Inflammatory macrophage treated with lipopolysaccharide for 4 hours (primary cell): Measurements from ENCODE around the gene TBC1D16.

ENCODE experiments used
- DNase-seq: peaks from one replicate; pipeline ENCODE4 v3.0.0-alpha.2; 2020

TBC1D16 gene, protein sequence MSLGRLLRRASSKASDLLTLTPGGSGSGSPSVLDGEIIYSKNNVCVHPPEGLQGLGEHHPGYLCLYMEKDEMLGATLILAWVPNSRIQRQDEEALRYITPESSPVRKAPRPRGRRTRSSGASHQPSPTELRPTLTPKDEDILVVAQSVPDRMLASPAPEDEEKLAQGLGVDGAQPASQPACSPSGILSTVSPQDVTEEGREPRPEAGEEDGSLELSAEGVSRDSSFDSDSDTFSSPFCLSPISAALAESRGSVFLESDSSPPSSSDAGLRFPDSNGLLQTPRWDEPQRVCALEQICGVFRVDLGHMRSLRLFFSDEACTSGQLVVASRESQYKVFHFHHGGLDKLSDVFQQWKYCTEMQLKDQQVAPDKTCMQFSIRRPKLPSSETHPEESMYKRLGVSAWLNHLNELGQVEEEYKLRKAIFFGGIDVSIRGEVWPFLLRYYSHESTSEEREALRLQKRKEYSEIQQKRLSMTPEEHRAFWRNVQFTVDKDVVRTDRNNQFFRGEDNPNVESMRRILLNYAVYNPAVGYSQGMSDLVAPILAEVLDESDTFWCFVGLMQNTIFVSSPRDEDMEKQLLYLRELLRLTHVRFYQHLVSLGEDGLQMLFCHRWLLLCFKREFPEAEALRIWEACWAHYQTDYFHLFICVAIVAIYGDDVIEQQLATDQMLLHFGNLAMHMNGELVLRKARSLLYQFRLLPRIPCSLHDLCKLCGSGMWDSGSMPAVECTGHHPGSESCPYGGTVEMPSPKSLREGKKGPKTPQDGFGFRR

DNA sequence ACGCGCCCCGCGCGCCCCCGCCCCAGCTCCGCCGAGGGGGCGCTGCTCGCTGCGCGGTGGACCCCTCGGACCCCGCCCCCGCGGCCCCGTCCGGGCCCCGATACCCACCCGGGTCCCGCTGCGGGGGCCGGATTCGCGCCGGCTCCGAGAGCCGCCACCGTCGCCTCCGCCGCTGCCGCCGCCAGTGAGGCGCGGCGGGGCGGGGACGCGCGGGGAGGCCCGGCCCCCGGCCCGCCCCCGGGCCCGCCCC is at the start of gene TBC1D16:
Gene TBC1D16, minus strand, starts transcription at position 186 of the 250 bp plus-strand sequence. CDS start 22,325 bp downstream, outside the sequence.
- DNase-seq = no peak

GRCh38 chr17:80084773-80085172 is 49.1 kb upstream of the TBC1D16 start:
- DNase-seq = no peak

GRCh38 chr17:80083136-80083661 is 47.5 kb upstream of the TBC1D16 start:
- no peak for DNase-seq

DNA sequence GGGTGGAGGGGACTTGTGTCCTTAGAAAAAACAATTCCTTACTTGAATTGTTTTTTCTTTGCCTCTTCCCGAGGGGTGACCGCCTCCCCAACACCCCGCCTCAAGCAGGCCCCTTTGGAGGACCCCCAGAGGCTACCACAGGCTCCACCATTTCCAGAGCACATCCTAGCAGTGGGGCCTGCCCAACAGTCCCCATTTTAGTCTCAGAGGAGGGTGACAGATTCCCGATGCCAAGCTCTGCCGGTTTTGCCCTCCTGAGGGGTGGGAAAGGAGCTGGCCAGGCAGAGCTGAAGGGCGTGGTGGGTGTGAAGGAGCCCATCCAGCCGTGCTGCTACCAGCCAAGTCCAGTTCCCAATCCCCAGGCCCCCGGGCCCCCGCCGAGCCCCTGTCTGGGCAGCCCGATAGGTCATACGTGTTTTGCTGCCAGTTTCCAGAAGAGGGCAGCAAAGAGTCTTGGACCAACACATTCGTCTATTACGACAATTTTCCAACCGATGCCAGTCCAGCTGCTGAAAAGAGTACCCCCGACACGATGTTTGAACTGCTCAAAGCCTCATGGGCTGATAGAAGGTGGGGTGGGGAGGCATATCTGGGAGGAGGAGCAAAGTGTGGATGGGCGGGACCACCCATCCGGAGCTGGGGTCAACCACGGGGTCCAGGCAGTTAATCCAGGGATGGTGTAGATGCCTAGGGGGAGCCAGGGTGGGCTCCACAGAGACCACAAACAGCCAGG is 46.9 kb upstream of the TBC1D16 start:
- peak; percentile 81 for DNase-seq

- DNase-seq = no peak
These were observed 45.9 kb upstream of the TBC1D16 start for GRCh38 chr17:80081596-80081995.

GRCh38 chr17:80080081-80080480 is 44.4 kb upstream of the TBC1D16 start:
- DNase-seq = no peak

GRCh38 chr17:80072410-80072809 is 36.7 kb upstream of the TBC1D16 start:
- DNase-seq = no peak

DNA sequence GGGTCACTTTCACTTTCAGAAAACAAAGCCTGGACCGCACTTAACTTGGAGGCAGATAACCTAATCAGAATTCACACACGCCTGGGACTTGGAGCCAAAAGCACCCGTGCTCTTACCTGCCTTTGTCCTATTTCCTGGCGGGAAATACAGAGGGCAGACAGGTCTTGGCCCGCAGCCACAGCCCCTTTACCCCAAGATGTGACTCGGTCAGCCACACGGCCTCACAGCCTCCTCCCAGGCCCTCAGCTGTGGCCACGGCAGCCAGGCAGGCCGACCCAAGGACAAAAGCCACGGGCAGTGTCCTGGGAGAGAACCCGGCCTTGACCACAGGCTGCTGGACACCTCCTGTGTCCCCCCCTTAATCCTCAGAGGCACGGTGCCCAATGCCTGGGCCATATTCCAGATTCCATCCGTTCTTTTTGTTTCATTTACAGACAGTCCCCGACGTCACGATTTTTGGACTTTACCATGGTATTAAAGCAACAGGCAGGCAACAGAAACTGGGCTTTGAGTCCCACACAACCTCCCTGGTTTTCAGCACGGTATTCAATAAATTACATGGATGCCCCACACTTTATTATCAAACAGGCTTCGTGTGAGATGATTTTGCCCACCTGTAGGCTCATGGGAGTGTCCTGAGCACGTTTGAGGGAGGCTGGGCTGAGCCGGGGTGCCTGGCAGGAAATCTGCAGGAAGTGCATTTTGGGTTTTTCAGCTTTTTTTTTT is 35.6 kb upstream of the TBC1D16 start:
- no peak for DNase-seq

DNA sequence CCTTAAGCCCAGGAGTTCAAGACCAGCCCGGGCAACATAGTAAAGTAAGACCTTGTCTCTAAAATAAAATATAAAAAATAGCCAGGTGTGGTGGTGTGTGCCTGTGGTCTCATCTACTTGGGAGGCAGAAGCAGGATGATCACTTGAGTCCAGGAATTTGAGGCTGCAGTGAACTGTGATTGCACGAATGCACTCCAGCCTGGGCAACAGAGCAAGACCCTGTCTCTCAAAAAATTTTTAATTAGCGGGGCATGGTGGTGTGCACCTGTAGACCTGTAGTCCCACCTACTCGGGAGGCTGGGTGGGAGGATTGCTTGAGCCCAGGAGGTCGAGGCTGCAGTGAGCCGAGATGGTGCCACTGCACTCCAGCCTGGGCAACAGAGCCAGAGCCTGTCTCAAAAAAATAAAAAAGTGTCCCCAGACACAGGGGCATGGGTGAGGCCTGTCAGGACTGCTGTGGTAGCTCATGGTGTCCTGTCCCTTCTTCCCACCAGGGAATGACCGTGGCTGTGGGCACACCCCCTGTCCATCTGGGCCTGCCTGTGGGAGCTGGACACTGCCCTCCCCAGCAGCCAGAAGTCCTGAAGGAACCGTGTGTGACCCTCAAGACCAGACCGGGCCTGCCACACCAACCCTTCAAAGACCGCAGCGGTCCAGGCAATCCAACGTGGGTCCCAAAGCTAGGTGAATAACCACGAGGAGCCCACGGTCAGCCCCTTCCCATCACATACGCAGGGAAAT is 34.9 kb upstream of the TBC1D16 start:
- DNase-seq = no peak

- no peak for DNase-seq
These were observed 32.9 kb upstream of the TBC1D16 start for GRCh38 chr17:80068301-80069222.

- no peak for DNase-seq
These were observed 31.8 kb upstream of the TBC1D16 start for GRCh38 chr17:80067393-80067986.

DNA sequence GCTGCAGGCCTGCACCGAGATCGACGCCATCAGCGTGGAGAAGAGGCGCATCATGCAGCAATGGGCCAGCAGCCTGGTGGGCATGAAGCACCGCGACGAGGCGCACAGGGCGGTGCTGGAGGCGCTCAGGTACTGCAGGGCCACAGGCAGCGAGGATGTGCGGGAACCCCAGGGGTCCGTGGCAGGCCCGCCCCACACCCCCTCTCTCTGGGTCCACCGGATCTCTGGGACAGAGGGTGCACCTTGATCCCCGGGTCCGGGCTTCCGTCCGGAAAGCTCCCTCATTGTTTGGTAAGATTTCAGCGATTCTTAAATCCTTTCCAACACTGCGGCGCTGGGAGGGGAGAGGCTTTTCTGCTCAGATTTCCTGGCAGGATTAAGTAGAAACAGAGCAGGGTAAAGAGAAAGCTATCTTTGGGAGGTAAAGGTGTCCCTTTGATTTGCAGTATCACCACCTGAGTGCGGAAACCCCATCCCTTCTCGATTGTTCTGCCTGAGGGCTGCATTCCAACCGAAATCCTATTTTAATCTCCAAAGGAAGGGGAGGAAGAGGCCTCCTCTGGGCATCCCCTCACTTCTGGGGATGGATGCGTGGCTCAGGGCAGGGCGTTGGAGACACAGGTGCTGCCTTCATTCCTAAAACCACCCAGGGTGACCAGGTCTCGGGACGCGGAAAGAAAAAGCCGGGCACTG is 30.0 kb upstream of the TBC1D16 start:
- no peak for DNase-seq

- DNase-seq = no peak
These were observed 29.0 kb upstream of the TBC1D16 start for GRCh38 chr17:80064696-80065095.

DNA sequence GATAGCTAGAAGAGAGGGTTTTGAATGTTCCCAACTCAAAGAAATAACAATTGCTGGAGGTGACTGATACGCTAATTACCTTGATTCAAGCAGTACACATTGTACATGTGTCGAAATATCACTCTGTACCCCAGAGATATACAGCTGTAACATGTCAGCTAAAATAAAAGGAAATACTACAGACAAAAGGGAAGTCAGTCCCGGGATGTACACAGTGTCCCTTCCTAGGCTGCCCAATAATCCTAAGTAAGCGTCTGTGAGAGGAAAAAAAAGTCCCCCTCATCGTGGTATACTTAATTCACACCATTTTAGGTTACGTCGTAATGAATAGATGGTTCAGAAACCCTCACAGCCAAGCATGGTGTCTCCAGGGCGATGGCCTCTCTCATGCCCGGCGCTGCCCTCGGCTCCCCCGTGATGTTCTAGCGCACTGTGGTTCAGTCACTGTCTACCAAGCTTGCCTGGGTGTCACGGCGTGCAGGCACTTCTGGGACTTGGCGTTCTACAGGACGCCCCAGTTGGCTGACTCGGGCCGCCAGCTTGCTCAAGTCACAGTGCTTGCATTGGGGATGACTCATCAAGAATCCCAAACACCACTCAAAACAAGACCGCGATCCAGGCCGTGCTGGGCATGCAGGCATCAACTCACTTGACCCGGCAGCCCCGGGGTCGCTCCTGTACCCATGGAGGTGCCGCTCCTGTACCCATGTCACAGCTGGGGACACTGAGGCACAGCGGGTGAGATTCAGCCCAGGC is 28.3 kb upstream of the TBC1D16 start:
- peak; percentile 66 for DNase-seq

DNA sequence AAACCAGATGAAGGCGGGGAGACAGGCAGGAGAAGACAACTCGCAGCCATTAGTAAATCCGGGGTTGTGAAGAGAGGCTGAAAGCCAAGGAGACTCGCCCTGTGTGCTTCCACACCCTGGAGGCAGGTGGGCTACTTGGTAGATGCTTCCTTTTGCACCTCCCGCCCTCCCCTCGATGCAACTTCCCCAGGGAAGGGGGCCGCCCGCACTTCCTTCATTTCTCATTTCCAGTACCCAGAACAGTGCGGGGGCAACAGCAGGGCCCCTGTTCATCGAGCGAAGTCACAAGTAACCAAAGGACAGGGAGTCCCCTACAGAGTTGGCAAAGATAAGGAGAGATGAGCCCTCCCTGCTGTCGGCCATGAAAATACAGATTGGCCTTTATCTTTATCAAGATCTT is 25.7 kb upstream of the TBC1D16 start:
- no peak for DNase-seq

DNA sequence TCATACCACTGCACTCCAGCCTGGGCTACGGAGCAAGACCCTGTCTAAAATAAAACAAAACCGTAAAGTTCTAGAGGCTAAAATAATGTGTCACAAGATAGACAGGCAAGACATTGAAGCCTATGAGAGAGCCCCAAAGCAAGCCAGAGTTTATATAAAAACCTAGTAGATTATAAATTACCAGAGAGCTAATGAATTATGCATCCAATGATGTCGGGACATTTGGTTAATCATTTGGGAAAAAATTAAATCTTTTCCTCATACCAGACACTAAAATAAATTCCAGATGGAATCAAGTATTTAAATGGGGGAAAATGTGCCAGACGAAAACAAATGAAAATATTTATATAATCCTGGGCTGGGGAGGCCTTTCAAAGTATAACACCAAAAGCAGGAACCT is 25.0 kb upstream of the TBC1D16 start:
- DNase-seq = no peak

DNA sequence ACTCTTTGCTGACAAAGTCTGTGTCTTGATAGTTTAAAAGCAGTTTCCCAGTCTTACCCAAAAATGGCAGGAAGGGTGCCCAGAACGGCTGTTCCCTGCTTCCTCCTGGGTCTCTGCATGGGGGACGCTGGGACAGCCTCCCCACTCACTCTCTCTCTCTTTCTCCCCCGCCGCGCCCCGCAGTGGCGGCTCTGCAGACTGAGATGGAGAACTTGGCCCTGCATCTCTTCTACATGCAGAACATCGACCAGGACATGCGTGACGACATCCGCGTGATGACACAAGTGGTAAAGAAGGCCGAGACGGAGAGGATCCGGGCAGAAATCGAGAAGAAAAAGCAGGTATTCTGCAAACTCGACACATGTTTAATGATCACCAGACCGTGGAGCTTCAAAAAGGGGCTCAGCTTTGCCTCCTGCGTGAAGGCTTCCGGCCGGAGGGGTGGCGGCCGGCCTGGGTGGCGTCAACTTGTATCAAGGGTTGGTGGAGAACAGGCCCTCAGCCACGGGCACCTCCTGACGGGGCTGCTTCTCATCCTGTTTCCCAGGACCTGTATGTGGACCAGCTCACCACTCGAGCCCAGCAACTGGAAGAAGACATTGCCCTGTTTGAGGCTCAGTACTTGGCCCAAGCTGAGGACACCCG is 22.8 kb upstream of the TBC1D16 start:
- DNase-seq = no peak

GRCh38 chr17:80055597-80055996 is 19.9 kb upstream of the TBC1D16 start:
- DNase-seq = no peak

- no peak for DNase-seq
These were observed 17.4 kb upstream of the TBC1D16 start for GRCh38 chr17:80053102-80053501.
